GM03348 (cell line): ENCODE data around the gene MTFR2.
"Not testable (repeated sequence)": the region's sequence is repeated elsewhere in the genome, so short reads cannot be mapped to it uniquely, and the experiment has no call there.

Experiments used
- DNase-seq: peaks from one replicate; pipeline ENCODE4 v3.0.0; 2012; ENCODE audit warnings: low spot score

MTFR2 gene

DNA sequence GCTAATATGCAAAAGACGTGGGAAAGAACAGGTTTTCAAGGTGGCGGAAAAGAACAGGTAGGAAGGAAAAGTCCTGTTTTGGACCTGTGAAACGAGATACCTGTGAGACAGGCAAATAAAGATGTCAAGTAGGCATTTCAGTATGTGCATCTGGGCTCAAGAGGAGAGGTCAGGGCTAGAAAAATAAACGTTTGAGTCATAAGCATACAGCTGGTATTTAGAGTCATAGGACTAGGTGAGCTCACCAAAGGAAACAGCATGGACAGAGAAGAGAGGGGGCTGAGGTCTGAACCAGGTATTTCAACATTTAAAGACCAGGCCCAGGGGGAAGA, 14.9 kb downstream of the MTFR2 start:
- no peak for DNase-seq

DNA sequence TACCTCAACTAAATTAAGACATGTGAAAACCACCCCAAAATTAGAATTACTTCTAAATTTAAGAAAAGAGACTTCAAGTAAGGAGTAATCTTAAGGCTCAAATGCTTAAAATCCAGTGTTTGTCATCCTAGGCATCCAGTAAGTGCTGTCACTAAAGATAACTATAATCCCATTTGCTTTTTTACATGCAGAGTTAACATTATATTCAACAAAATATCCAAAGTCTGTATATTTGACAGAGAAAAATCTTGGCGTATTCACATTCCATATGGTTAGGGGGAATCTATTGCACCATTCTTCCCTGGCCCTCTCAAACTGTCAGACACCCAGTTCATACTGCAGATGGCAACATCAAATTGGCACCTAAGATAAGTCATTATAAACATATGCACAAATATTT, 17.4 kb downstream of the MTFR2 start:
- no peak for DNase-seq

- peak; percentile 33 for DNase-seq
Observed at GRCh38 chr6:136230219-136230853, 19.8 kb downstream of the MTFR2 start.

- DNase-seq: no peak
Observed at GRCh38 chr6:136228814-136229213, 21.3 kb downstream of the MTFR2 start.

- no peak for DNase-seq
Observed at GRCh38 chr6:136226674-136227377, 23.3 kb downstream of the MTFR2 start.

DNA sequence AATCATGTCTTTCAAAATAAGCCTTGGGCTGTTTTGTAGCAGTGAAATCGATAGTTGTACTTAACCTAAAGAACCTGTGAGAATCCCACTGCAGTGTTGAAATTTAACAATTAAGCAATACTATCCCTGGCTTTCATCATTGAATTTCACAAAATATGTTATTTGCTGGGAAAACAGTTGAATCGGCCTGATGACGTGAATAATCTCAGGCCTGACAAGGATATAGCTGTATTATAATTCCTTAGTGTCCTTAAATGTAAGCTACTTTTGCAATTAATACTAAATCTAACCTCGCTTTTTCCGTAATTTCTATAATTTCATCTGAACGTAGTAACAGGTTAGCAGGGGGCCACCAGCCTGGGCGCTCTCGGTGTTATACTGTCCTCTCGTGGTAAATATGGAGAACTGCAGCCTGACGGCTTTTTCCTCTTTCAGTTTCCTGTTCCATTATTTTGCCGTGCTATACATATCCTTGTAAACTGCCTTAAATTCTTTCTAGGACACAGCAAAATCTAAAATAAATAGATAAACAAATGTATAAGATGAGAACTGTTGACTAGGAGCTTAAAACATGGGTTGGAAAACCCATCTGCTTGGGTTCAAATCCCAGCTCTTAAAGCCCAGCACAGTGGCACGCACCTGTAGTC, 24.0 kb downstream of the MTFR2 start:
- peak; percentile 80 for DNase-seq

DNA sequence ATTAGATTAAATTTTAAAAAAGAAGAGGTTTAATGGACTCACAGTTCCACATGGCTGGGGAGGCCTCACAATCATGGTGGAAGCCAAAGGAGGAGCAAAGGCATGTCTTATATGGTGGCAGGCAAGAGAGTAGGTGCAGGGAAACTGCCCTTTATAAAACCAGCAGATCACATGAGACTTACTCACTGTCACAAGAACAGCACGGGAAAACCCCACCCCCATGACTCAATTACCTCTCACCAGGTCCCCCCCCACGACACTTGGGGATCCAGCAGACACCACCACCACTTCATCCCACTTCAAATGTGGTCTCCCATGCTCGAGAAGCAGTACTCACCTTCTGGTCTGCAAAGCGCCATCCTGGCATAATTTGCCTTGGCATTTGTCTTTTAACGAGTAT, 24.6 kb downstream of the MTFR2 start:
- no peak for DNase-seq

- not testable (repeated sequence) for DNase-seq
Observed at GRCh38 chr6:136224974-136225373, 25.1 kb downstream of the MTFR2 start.

DNA sequence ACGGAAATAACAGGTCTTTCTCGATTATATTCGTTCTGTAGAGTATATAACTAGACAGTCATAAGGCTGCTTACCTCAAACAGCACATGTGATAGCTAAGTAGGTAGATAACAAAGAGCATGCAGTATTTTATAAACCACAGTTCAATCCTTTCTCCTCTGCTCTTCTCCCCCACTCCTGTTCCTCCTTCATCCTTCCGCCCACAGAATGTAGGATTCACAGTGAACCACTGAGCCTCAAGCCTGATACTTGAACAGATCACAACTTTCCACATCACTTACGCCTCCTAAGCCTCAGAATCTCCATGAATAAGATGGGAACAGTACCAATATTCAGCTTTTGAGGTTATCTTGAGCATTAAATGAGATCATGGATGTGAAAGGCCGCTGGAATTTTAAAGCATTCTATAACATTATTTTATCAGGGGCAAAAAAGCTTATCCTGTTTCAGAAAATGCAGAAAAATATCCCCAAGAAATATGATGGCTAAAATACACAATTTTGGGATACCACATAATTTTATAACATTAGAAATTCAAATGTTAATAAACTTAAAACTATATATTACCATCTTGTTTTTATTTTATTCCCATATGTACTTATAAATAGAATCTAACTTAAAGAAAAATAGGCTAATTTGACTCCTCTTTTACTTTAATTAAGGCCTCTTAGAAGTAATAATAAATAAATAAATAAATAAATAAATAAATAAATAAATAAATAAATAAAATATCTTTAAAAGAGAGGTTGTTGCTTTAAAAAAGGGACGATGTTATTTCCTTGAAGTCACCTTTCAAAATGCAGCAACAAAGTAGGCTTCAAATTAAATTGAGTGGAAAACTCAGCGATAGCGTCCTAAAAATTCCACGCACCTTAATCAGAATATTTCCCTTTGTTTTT, 33.4 kb downstream of the MTFR2 start:
- no peak for DNase-seq

GRCh38 chr6:136213853-136214252, 36.3 kb downstream of the MTFR2 start:
- DNase-seq: no peak

GRCh38 chr6:136213012-136213539, 37.0 kb downstream of the MTFR2 start:
- no peak for DNase-seq

DNA sequence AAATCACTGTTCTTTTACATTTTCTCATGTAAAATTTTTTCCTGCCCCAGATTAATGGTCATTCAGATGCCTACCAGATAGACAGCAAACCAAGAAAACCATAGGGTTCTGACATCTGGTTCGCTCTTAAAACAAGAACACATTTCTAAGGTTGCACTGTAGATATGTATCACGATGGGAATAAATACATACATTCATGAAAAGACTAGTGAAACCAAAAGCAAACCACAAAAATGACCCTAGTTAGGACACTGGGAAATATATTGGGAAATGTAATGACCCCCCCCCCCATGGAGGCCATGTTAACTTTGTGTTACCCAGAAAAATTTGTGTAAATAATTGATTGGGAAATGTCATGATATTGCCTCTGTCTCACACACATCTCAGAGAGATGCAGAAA, 37.5 kb downstream of the MTFR2 start:
- no peak for DNase-seq

GRCh38 chr6:136210398-136211165, 39.5 kb downstream of the MTFR2 start:
- no peak for DNase-seq

DNA sequence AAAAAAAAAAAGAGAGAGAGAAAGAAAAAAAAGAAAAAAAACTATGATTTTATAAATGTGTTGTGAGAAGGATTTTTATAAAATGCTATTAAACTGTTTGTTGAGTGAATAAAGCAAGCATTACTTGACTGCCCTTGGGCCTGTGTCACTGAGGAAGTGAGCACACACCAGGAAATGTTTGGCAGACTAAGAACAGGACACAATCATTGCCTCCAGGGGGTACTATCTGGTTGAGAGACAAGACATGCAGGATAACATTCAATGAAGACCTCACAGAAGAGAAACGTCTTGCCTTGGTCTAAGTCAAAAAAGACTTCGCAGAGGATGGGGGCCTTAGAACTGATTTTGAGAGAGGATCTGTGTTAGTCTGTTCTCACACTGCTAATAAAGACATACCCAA, 40.6 kb downstream of the MTFR2 start:
- no peak for DNase-seq

GRCh38 chr6:136208783-136209182, 41.3 kb downstream of the MTFR2 start:
- no peak for DNase-seq

GRCh38 chr6:136201732-136202131, 48.4 kb downstream of the MTFR2 start:
- no peak for DNase-seq

GRCh38 chr6:136192902-136193301, 57.2 kb downstream of the MTFR2 start:
- no peak for DNase-seq

DNA sequence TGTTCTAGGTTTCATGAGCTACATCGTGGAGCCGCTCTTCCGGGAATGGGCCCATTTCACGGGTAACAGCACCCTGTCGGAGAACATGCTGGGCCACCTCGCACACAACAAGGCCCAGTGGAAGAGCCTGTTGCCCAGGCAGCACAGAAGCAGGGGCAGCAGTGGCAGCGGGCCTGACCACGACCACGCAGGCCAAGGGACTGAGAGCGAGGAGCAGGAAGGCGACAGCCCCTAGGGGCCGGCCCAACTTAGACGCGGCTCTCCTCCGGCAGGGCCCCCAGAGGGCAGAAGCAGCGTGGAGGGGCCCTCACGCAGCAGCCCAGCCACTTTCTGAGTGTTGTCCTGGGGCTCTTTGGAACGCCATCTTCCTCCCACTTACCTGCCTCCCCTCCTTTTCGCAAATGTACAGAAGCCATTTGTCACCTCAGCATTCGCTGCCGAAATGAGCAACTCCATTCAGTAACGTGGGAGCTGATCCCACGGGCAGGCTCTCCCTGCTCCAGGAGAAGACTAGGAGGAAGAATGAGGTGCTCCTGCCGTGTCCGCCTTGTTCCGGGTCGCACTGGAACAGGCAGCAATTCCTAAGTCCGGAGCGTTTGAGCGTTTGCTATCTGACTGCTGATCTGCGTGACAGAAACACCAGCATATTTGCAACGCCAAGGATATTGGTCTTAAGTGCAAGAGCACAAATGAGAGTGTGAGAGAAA, 58.4 kb downstream of the MTFR2 start:
- no peak for DNase-seq

- no peak for DNase-seq
Observed at GRCh38 chr6:136189104-136189503, 61.0 kb downstream of the MTFR2 start.

DNA sequence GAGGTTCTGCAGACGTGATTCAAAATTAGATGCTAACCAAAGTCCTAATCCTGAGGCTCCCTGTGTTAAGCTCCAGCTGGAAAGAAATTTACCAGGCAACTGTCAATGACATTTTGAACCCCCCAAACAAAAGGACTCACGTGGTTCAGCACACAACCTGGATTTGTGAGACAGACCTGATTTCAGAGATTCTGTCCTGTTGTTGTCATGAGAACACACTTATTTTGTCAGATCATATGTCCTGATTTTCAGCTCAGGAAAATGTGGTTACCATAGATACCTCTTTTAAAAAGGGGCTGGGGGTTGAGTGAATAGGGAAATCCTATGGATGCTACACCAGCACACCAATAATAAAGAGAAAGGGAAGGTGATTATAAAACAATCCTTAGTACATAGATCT, 61.6 kb downstream of the MTFR2 start:
- DNase-seq: no peak

- no peak for DNase-seq
Observed at GRCh38 chr6:136186363-136186762, 63.7 kb downstream of the MTFR2 start.
